ENCODE data around the gene LILRB5.
"Not testable (repeated sequence)": the region's sequence is repeated elsewhere in the genome, so short reads cannot be mapped to it uniquely, and the experiment has no call there.

LILRB5 gene

DNA sequence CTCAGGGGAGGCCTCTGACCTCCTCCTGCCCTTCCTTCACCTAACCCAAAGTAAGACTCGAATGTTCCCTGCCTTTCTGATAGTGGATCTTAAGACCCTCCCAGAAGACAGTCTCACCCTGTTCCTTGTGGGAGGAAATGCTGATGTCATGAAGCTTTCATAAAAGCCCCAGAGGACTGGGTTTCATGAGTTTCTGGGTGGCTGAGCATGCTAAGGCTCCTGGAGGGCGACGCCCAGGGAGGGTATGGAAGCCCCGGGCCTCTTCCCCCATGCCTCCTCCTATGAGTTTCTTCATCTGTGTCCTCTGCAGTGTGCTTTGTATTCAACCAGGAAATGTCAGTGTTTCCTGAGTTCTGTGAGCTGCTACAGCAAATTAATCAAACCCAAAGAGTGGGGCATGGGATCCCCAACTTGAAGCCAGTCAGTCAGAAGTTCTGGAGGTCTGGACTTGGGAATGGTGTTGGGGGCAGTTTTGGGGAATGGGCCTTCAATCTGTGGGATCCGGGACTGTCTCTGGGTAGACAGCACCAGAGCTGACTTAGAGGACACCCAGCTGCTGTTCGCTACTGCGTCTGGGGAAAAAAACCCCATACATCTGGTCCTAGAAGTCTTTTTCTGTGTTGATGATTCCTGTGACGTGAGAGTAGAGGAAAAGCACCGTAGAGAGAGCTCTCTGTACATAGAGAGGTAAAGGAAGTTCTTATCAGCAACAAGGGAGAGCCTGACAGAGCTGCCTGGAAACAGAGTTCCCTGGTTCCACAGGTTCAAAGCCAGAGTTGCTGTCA, 25.8 kb upstream of the LILRB5 start:
- Histone ChIP-seq H2BK120ac (ENCODE audit: low read depth, low read length) (no peak overlapping the region), H2BK12ac (ENCODE audit: low read length) (no peak overlapping the region), H3K4me3 (ENCODE audit: low read length in 2 of 2) (no peak overlapping the region), H3K36me3 (replicated peaks in 1 of 2; ENCODE audit: control insufficient read depth in 2 of 2, insufficient read depth in 2 of 2, low read length in 2 of 2) (no peaks in the 10 kb centered on the region), H3K9ac (ENCODE audit: low read depth, low read length, poor library complexity) (no peak overlapping the region), H3K4ac (ENCODE audit: low read length) (no peak overlapping the region), H3K18ac (ENCODE audit: low read length) (no peak overlapping the region), H3K14ac (ENCODE audit: low read length) (no peak overlapping the region), H3K4me2 (ENCODE audit: insufficient read depth, low read length, poor library complexity, severe bottlenecking) (no peak overlapping the region), H2AK5ac (ENCODE audit: low read depth, low read length) (no peak overlapping the region), H3K9me3 (replicated peaks in 1 of 2; ENCODE audit: control insufficient read depth in 2 of 2, insufficient read depth in 1 of 2, low read depth in 1 of 2, low read length in 2 of 2) (no peaks in the 10 kb centered on the region), H3K4me1 (ENCODE audit: control insufficient read depth in 2 of 2, insufficient read depth in 1 of 2, low read depth in 1 of 2, low read length in 2 of 2) (no peaks in the 10 kb centered on the region), H3K79me1 (ENCODE audit: low read depth, low read length) (no peaks in the 10 kb centered on the region), H3K23ac (ENCODE audit: low read depth, low read length, poor library complexity) (no peak overlapping the region), H2BK5ac (ENCODE audit: low read length) (no peak overlapping the region), H2BK15ac (ENCODE audit: low read length) (no peak overlapping the region), H3K27me3 (ENCODE audit: control insufficient read depth in 3 of 3, insufficient read depth in 3 of 3, low read depth in 1 of 3, low read length in 3 of 3) (peaks cover 0 to 20% (median 0%) of the 10 kb centered on the region in 3 experiments), H2AFZ (ENCODE audit: low read length) (no peak overlapping the region), H3K27ac (replicated peaks; ENCODE audit: low read length) (no peak overlapping the region), H4K91ac (ENCODE audit: low read depth, low read length, poor library complexity) (no peak overlapping the region), H4K8ac (ENCODE audit: low read depth, low read length) (no peak overlapping the region)
- WGBS, 2 donors (ENCODE audit: extremely low coverage in 2 of 2, insufficient read length in 2 of 2, insufficient replicate concordance in 1 of 2), result no CpG with 5 or more reads among the region's 9 CpGs
- no peak for DNase-seq (ENCODE audit: low spot score)

DNA sequence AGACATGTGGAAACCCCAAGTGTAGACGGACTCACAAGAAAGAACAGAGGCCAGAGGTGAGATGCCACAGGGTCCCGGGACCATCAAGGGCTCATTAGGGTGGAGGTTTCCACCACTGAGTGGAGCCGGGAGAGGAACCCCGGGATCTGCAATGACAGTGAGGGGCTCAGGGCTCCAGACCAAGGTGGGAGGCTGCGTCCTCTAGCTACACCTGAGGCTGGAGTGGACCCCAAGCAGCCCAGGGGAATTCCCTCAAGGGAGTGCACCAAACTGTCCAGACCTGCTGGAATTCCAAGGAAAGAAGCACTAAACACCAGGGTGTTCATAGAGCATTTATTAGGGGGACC, 24.6 kb upstream of the LILRB5 start:
- not testable (repeated sequence) for H2BK12ac ChIP-seq (ENCODE audit: low read length); H3K36me3 ChIP-seq (replicated peaks in 1 of 2; ENCODE audit: control insufficient read depth in 2 of 2, insufficient read depth in 2 of 2, low read length in 2 of 2); H3K4me2 ChIP-seq (ENCODE audit: insufficient read depth, low read length, poor library complexity, severe bottlenecking); H3K23ac ChIP-seq (ENCODE audit: low read depth, low read length, poor library complexity); H3K14ac ChIP-seq (ENCODE audit: low read length); H3K79me1 ChIP-seq (ENCODE audit: low read depth, low read length); H2AK5ac ChIP-seq (ENCODE audit: low read depth, low read length); DNase-seq (ENCODE audit: low spot score); H4K8ac ChIP-seq (ENCODE audit: low read depth, low read length); H2BK15ac ChIP-seq (ENCODE audit: low read length); H3K27ac ChIP-seq (replicated peaks; ENCODE audit: low read length); H3K18ac ChIP-seq (ENCODE audit: low read length); H2BK120ac ChIP-seq (ENCODE audit: low read depth, low read length); H3K9me3 ChIP-seq (replicated peaks in 1 of 2; ENCODE audit: control insufficient read depth in 2 of 2, insufficient read depth in 1 of 2, low read depth in 1 of 2, low read length in 2 of 2); H3K9ac ChIP-seq (ENCODE audit: low read depth, low read length, poor library complexity); H2BK5ac ChIP-seq (ENCODE audit: low read length); H4K91ac ChIP-seq (ENCODE audit: low read depth, low read length, poor library complexity); H3K4me3 ChIP-seq (ENCODE audit: low read length in 2 of 2); H2AFZ ChIP-seq (ENCODE audit: low read length); H3K4me1 ChIP-seq (ENCODE audit: control insufficient read depth in 2 of 2, insufficient read depth in 1 of 2, low read depth in 1 of 2, low read length in 2 of 2); H3K4ac ChIP-seq (ENCODE audit: low read length)
- no CpG with 5 or more reads among the region's 5 CpGs for WGBS, 2 donors (ENCODE audit: extremely low coverage in 2 of 2, insufficient read length in 2 of 2, insufficient replicate concordance in 1 of 2)
- H3K27me3 ChIP-seq (ENCODE audit: control insufficient read depth in 3 of 3, insufficient read depth in 3 of 3, low read depth in 1 of 3, low read length in 3 of 3), result peaks cover 0 to 11% (median 0%) of the 10 kb centered on the region in 3 experiments

DNA sequence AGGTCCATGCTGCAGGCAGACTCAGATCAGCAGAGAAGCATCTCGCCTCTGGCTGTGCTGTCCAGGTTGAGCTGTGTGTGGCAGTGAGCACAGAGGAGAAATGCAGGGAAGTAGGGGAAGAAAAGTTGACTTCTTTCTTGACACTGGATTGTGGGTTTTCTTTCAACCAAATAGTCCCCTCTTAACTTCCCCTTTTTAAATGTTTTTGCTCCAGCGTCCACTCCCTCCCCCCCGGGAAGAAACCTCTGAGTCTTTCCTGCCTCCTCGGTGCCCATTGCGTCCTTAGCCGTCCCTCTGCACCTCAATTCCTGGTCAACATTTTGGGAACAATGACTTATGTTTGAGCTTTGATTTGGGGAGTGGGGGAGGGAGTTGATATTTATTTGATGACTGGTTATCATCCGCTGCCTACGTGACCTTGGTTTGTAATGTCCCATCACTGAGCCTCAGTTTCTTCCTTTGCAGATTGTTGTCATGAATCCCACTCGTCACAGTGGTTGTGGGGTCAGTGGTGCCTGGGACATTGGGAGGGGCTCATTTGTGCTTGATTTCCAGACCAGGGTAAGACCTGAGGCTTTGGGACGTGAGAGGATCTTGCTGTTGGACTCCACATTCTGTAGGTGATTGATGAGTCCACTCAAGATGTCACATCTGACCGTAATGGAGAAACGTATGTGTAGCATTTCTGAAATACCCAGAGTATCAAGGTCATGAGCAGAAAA, 24.1 kb upstream of the LILRB5 start, which contains the start of gene LILRB2:
Gene LILRB2 (minus strand): TSS at position 104 of the 722 bp plus-strand sequence. CDS start 614 bp downstream, outside the sequence.
- no peak within 1 kb of the TSS for H3K23ac ChIP-seq (ENCODE audit: low read depth, low read length, poor library complexity)
- H2BK12ac ChIP-seq (ENCODE audit: low read length), result no peak within 1 kb of the TSS
- no peak for DNase-seq (ENCODE audit: low spot score)
- no CpG with 5 or more reads among the region's 12 CpGs for WGBS, 2 donors (ENCODE audit: extremely low coverage in 2 of 2, insufficient read length in 2 of 2, insufficient replicate concordance in 1 of 2)
- H2BK5ac ChIP-seq (ENCODE audit: low read length), result no peak within 1 kb of the TSS
- no peaks in the 10 kb centered on the region for H3K79me1 ChIP-seq (ENCODE audit: low read depth, low read length)
- H3K27ac ChIP-seq (replicated peaks; ENCODE audit: low read length), result no peak within 1 kb of the TSS
- H2BK120ac ChIP-seq (ENCODE audit: low read depth, low read length), result no peak within 1 kb of the TSS
- no peak within 1 kb of the TSS for H4K91ac ChIP-seq (ENCODE audit: low read depth, low read length, poor library complexity)
- no peak within 1 kb of the TSS for H3K4ac ChIP-seq (ENCODE audit: low read length)
- H3K4me3 ChIP-seq (ENCODE audit: low read length in 2 of 2), result no peak within 1 kb of the TSS
- no peak within 1 kb of the TSS for H2AFZ ChIP-seq (ENCODE audit: low read length)
- H3K4me2 ChIP-seq (ENCODE audit: insufficient read depth, low read length, poor library complexity, severe bottlenecking), result no peak within 1 kb of the TSS
- no peak within 1 kb of the TSS for H3K14ac ChIP-seq (ENCODE audit: low read length)
- H4K8ac ChIP-seq (ENCODE audit: low read depth, low read length), result no peak within 1 kb of the TSS
- no peaks in the 10 kb centered on the region for H3K36me3 ChIP-seq (replicated peaks in 1 of 2; ENCODE audit: control insufficient read depth in 2 of 2, insufficient read depth in 2 of 2, low read length in 2 of 2)
- H3K4me1 ChIP-seq (ENCODE audit: control insufficient read depth in 2 of 2, insufficient read depth in 1 of 2, low read depth in 1 of 2, low read length in 2 of 2), result no peaks in the 10 kb centered on the region
- H3K9me3 ChIP-seq (replicated peaks in 1 of 2; ENCODE audit: control insufficient read depth in 2 of 2, insufficient read depth in 1 of 2, low read depth in 1 of 2, low read length in 2 of 2), result no peaks in the 10 kb centered on the region
- H2BK15ac ChIP-seq (ENCODE audit: low read length), result no peak within 1 kb of the TSS
- H3K9ac ChIP-seq (ENCODE audit: low read depth, low read length, poor library complexity), result no peak within 1 kb of the TSS
- no peak within 1 kb of the TSS for H2AK5ac ChIP-seq (ENCODE audit: low read depth, low read length)
- H3K27me3 ChIP-seq (ENCODE audit: control insufficient read depth in 3 of 3, insufficient read depth in 3 of 3, low read depth in 1 of 3, low read length in 3 of 3), result peaks cover 0 to 10% (median 0%) of the 10 kb centered on the region in 3 experiments
- no peak within 1 kb of the TSS for H3K18ac ChIP-seq (ENCODE audit: low read length)

DNA sequence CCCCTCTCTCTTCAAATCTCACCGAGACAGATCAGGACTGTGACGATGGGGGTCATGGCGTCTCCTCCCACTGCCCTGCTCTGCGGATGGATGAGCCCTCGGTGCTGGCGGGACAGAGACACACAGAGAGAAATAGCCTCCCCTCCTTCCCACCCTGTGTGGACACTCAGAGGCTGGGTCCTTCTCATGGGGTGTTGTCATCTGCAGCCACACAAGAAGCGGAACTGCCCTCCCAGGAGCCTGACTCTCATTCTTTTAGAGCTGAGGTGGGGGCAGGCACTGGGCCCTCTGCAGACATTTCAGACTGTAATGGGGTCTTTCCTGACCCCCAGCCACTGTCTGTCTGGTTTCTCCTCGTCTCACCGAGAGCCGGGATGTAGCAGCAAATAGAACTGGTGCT, 23.4 kb upstream of the LILRB5 start:
- no CpG with 5 or more reads among the region's 10 CpGs for WGBS, 2 donors (ENCODE audit: extremely low coverage in 2 of 2, insufficient read length in 2 of 2, insufficient replicate concordance in 1 of 2)

More for the DNA sequence above, 23.4 kb upstream of the LILRB5 start:
- not testable (repeated sequence) for H2BK5ac ChIP-seq (ENCODE audit: low read length); H3K9me3 ChIP-seq (replicated peaks in 1 of 2; ENCODE audit: control insufficient read depth in 2 of 2, insufficient read depth in 1 of 2, low read depth in 1 of 2, low read length in 2 of 2); H2AFZ ChIP-seq (ENCODE audit: low read length); H3K9ac ChIP-seq (ENCODE audit: low read depth, low read length, poor library complexity); H3K4me3 ChIP-seq (ENCODE audit: low read length in 2 of 2); H4K8ac ChIP-seq (ENCODE audit: low read depth, low read length); H3K4me1 ChIP-seq (ENCODE audit: control insufficient read depth in 2 of 2, insufficient read depth in 1 of 2, low read depth in 1 of 2, low read length in 2 of 2); H3K36me3 ChIP-seq (replicated peaks in 1 of 2; ENCODE audit: control insufficient read depth in 2 of 2, insufficient read depth in 2 of 2, low read length in 2 of 2); H2AK5ac ChIP-seq (ENCODE audit: low read depth, low read length); H2BK120ac ChIP-seq (ENCODE audit: low read depth, low read length); H4K91ac ChIP-seq (ENCODE audit: low read depth, low read length, poor library complexity); DNase-seq (ENCODE audit: low spot score); H3K27me3 ChIP-seq (ENCODE audit: control insufficient read depth in 3 of 3, insufficient read depth in 3 of 3, low read depth in 1 of 3, low read length in 3 of 3); H3K23ac ChIP-seq (ENCODE audit: low read depth, low read length, poor library complexity); H2BK12ac ChIP-seq (ENCODE audit: low read length); H3K4ac ChIP-seq (ENCODE audit: low read length); H3K4me2 ChIP-seq (ENCODE audit: insufficient read depth, low read length, poor library complexity, severe bottlenecking); H2BK15ac ChIP-seq (ENCODE audit: low read length); H3K14ac ChIP-seq (ENCODE audit: low read length); H3K79me1 ChIP-seq (ENCODE audit: low read depth, low read length); H3K18ac ChIP-seq (ENCODE audit: low read length); H3K27ac ChIP-seq (replicated peaks; ENCODE audit: low read length)
